ENCODE results near the gene RMP24.
"Not testable (repeated sequence)": the region's sequence is repeated elsewhere in the genome, so short reads cannot be mapped to it uniquely, and the experiment has no call there.

The RMP24 gene

DNA sequence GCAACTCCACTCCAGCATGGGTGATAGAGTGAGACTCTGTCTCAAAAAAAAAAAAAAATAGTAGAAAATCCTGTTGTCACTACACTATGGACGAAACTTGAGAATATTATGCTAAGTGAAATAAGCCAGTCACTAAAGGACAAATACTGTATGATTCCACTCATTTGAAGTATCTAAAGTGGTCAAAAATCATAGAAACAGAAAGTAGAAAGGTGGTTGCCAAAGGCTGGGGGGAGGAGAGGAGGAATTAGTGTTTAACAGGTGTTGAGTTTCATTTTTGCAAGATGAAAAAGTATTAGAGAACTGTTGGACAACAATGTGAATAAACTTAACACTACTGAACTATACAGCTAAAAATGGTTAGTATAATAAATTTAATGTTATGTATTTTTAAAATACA, 18.8 kb upstream of the RMP24 start:
- Histone ChIP-seq H3K27ac (ENCODE audit: low read depth in 2 of 2, low read length in 2 of 2) (no peak overlapping the region), H3K9ac (ENCODE audit: low read length in 3 of 3) (no peak overlapping the region), H3K36me3 (ENCODE audit: control insufficient read depth in 2 of 3, insufficient read depth in 3 of 3, low read length in 3 of 3) (no peaks in the 10 kb centered on the region), H3K27me3 (ENCODE audit: control insufficient read depth, insufficient read depth, low read length) (no peaks in the 10 kb centered on the region), H3K4me1 (ENCODE audit: control insufficient read depth in 2 of 3, insufficient read depth in 2 of 3, low read depth in 1 of 3, low read length in 3 of 3) (peaks cover 0 to 5% (median 0%) of the 10 kb centered on the region in 3 donors), H3K9me3 (ENCODE audit: control insufficient read depth in 2 of 3, insufficient read depth in 1 of 3, low read length in 3 of 3) (no peaks in the 10 kb centered on the region), H3K4me3 (ENCODE audit: low read length in 3 of 3) (no peak overlapping the region)
- intact Hi-C loops (cut with DNase I) = no loop called here
- TF ChIP-seq, protein P1, sequence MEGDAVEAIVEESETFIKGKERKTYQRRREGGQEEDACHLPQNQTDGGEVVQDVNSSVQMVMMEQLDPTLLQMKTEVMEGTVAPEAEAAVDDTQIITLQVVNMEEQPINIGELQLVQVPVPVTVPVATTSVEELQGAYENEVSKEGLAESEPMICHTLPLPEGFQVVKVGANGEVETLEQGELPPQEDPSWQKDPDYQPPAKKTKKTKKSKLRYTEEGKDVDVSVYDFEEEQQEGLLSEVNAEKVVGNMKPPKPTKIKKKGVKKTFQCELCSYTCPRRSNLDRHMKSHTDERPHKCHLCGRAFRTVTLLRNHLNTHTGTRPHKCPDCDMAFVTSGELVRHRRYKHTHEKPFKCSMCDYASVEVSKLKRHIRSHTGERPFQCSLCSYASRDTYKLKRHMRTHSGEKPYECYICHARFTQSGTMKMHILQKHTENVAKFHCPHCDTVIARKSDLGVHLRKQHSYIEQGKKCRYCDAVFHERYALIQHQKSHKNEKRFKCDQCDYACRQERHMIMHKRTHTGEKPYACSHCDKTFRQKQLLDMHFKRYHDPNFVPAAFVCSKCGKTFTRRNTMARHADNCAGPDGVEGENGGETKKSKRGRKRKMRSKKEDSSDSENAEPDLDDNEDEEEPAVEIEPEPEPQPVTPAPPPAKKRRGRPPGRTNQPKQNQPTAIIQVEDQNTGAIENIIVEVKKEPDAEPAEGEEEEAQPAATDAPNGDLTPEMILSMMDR (IDR thresholded peaks at IDR 0.05; ENCODE audit: borderline replicate concordance, extremely low read depth, insufficient read depth) = no peak
- DNase-seq = no peak
- no peak for FAIRE-seq

- Histone ChIP-seq H3K4me1 (ENCODE audit: control insufficient read depth in 2 of 3, insufficient read depth in 2 of 3, low read depth in 1 of 3, low read length in 3 of 3) (no peaks in the 10 kb centered on the region), H3K9ac (ENCODE audit: low read length in 3 of 3) (no peak overlapping the region), H3K27ac (ENCODE audit: low read depth in 2 of 2, low read length in 2 of 2) (no peak overlapping the region), H3K4me3 (ENCODE audit: low read length in 3 of 3) (no peak overlapping the region), H3K36me3 (ENCODE audit: control insufficient read depth in 2 of 3, insufficient read depth in 3 of 3, low read length in 3 of 3) (no peaks in the 10 kb centered on the region), H3K27me3 (ENCODE audit: control insufficient read depth, insufficient read depth, low read length) (no peaks in the 10 kb centered on the region), H3K9me3 (ENCODE audit: control insufficient read depth in 2 of 3, insufficient read depth in 1 of 3, low read length in 3 of 3) (peaks cover 0 to 6% (median 5%) of the 10 kb centered on the region in 3 donors)
- DNase-seq = no peak
- no peak for FAIRE-seq
- TF ChIP-seq, protein P1 (IDR thresholded peaks at IDR 0.05; ENCODE audit: borderline replicate concordance, extremely low read depth, insufficient read depth) = no peak
- intact Hi-C loops (cut with DNase I) = no loop called here
Measured at GRCh38 chr18:35956226-35956625, 16.3 kb upstream of the RMP24 start.

- H3K36me3 ChIP-seq (ENCODE audit: control insufficient read depth in 2 of 3, insufficient read depth in 3 of 3, low read length in 3 of 3) = no peaks in the 10 kb centered on the region
- no peak overlapping the region for H3K27ac ChIP-seq (ENCODE audit: low read depth in 2 of 2, low read length in 2 of 2)
- FAIRE-seq = no peak
- intact Hi-C loops (cut with DNase I) = no loop called here
- no peak overlapping the region for H3K9ac ChIP-seq (ENCODE audit: low read length in 3 of 3)
- no peak for DNase-seq
- H3K4me1 ChIP-seq (ENCODE audit: control insufficient read depth in 2 of 3, insufficient read depth in 2 of 3, low read depth in 1 of 3, low read length in 3 of 3) = no peaks in the 10 kb centered on the region
- TF ChIP-seq, protein P1 (IDR thresholded peaks at IDR 0.05; ENCODE audit: borderline replicate concordance, extremely low read depth, insufficient read depth) = no peak
- no peaks in the 10 kb centered on the region for H3K27me3 ChIP-seq (ENCODE audit: control insufficient read depth, insufficient read depth, low read length)
- no peak overlapping the region for H3K4me3 ChIP-seq (ENCODE audit: low read length in 3 of 3)
- peaks cover 0 to 6% (median 5%) of the 10 kb centered on the region in 3 donors for H3K9me3 ChIP-seq (ENCODE audit: control insufficient read depth in 2 of 3, insufficient read depth in 1 of 3, low read length in 3 of 3)
Measured at GRCh38 chr18:35962320-35962719, 10.2 kb upstream of the RMP24 start.

DNA sequence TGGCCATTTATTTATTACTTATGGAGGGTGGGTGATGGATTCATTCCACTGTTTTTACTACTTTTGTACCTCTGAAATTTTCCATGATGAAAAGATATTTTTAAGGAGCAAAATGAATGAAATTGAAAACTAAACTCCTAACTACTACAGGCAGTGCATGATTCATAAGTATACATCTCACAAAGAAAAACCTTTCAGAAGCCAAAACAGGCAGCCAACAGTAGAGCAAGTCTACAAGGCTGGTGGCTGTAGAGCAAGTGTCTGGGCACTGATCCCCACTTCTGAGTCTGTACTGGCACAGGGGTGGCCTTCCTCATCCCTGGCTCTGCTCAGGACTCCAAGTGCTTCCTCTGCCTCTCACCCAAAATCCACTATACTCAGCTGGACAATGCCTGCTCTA, 8.2 kb upstream of the RMP24 start:
- Histone ChIP-seq H3K9me3 (ENCODE audit: control insufficient read depth in 2 of 3, insufficient read depth in 1 of 3, low read length in 3 of 3) (peaks cover 0 to 6% (median 3%) of the 10 kb centered on the region in 3 donors), H3K27ac (ENCODE audit: low read depth in 2 of 2, low read length in 2 of 2) (no peak overlapping the region), H3K9ac (ENCODE audit: low read length in 3 of 3) (no peak overlapping the region), H3K4me1 (ENCODE audit: control insufficient read depth in 2 of 3, insufficient read depth in 2 of 3, low read depth in 1 of 3, low read length in 3 of 3) (peaks cover 0 to 2% (median 0%) of the 10 kb centered on the region in 3 donors), H3K36me3 (ENCODE audit: control insufficient read depth in 2 of 3, insufficient read depth in 3 of 3, low read length in 3 of 3) (no peaks in the 10 kb centered on the region), H3K27me3 (ENCODE audit: control insufficient read depth, insufficient read depth, low read length) (no peaks in the 10 kb centered on the region), H3K4me3 (ENCODE audit: low read length in 3 of 3) (no peak overlapping the region)
- TF ChIP-seq, protein P1 (IDR thresholded peaks at IDR 0.05; ENCODE audit: borderline replicate concordance, extremely low read depth, insufficient read depth) = no peak
- intact Hi-C loops (cut with DNase I) = no loop called here
- FAIRE-seq (no peak), DNase-seq (no peak)

GRCh38 chr18:35967866-35968265, 4.6 kb upstream of the RMP24 start:
- DNase-seq; FAIRE-seq; intact Hi-C loops (cut with DNase I): not testable (repeated sequence)

More at GRCh38 chr18:35967866-35968265, 4.6 kb upstream of the RMP24 start:
- H3K27me3 ChIP-seq (ENCODE audit: control insufficient read depth, insufficient read depth, low read length); H3K36me3 ChIP-seq (ENCODE audit: control insufficient read depth in 2 of 3, insufficient read depth in 3 of 3, low read length in 3 of 3); H3K4me1 ChIP-seq (ENCODE audit: control insufficient read depth in 2 of 3, insufficient read depth in 2 of 3, low read depth in 1 of 3, low read length in 3 of 3); H3K27ac ChIP-seq (ENCODE audit: low read depth in 2 of 2, low read length in 2 of 2); H3K4me3 ChIP-seq (ENCODE audit: low read length in 3 of 3); H3K9me3 ChIP-seq (ENCODE audit: control insufficient read depth in 2 of 3, insufficient read depth in 1 of 3, low read length in 3 of 3); H3K9ac ChIP-seq (ENCODE audit: low read length in 3 of 3): not testable (repeated sequence)
